BLaER1 treated with 17β-estradiol and CSF1 and Interleukin-3, amounts not matched to agents 10 nM and 100 nM (cell line): ENCODE data around the gene SPHK1.

Experiments
- H3K27ac ChIP-seq, 11 experiments: shearing (Covaris generic); formaldehyde crosslinking; 2 replicates each; pipeline ENCODE4 v1.8.1; 2022
- H3K27me3 ChIP-seq, 11 experiments: shearing (Covaris generic); formaldehyde crosslinking; 2 replicates each; pipeline ENCODE4 v1.8.1; 2022
- H3K36me3 ChIP-seq, 11 experiments: shearing (Covaris generic); formaldehyde crosslinking; 2 replicates each; pipeline ENCODE4 v1.8.1; 2022
- H3K4me1 ChIP-seq, 10 experiments: shearing (Covaris generic); formaldehyde crosslinking; 2 replicates each; pipeline ENCODE4 v1.8.1; 2022
- H3K4me2 ChIP-seq, 11 experiments: shearing (Covaris generic); formaldehyde crosslinking; 2 replicates each; pipeline ENCODE4 v1.8.1; 2022
- H3K4me3 ChIP-seq, 10 experiments: shearing (Covaris generic); formaldehyde crosslinking; 2 replicates each; pipeline ENCODE4 v1.8.1; 2022
- H3K9ac ChIP-seq, 11 experiments: shearing (Covaris generic); formaldehyde crosslinking; 2 replicates each; pipeline ENCODE4 v1.8.1; 2022
- H3K9me3 ChIP-seq, 11 experiments: shearing (Covaris generic); formaldehyde crosslinking; replicated peaks in 1 of 11; 2 replicates each; pipeline ENCODE4 v1.8.1; 2022
- H4K20me1 ChIP-seq, 11 experiments: shearing (Covaris generic); formaldehyde crosslinking; 2 replicates each; pipeline ENCODE4 v1.8.1; 2022
- Cebpa-rat ChIP-seq, 11 experiments: shearing (Covaris generic); IDR thresholded peaks; 2 replicates each; pipeline ENCODE4 v1.8.1; 2022

SPHK1 gene

GRCh38 chr17:76397687-76398522, 13.5 kb downstream of the SPHK1 start:
- peaks cover 91 to 100% (median 97%) of the 10 kb centered on the region in 11 experiments for H3K36me3 ChIP-seq

GRCh38 chr17:76398523-76399174, 14.2 kb downstream of the SPHK1 start:
- H3K27ac ChIP-seq = no peak overlapping the region

More at GRCh38 chr17:76397687-76398522, 13.5 kb downstream of the SPHK1 start:
- Histone ChIP-seq H3K27ac (no peak overlapping the region), H3K9ac (no peak overlapping the region), H4K20me1 (peaks cover 8 to 73% (median 29%) of the 10 kb centered on the region in 11 experiments; a peak in 18 of 22 replicates), H3K4me2 (no peak overlapping the region), H3K27me3 (no peaks in the 10 kb centered on the region), H3K4me3 (no peak overlapping the region), H3K4me1 (peaks cover 0 to 12% (median 0%) of the 10 kb centered on the region in 10 experiments; a peak in 3 of 20 replicates), H3K9me3 (no peaks in the 10 kb centered on the region)
- no peak for TF ChIP-seq Cebpa-rat (IDR thresholded peaks at IDR 0.05)

GRCh38 chr17:76399175-76400172, 15.1 kb downstream of the SPHK1 start:
- peaks cover 0 to 12% (median 0%) of the 10 kb centered on the region in 10 experiments; a peak in 3 of 20 replicates for H3K4me1 ChIP-seq
- H3K9me3 ChIP-seq = no peaks in the 10 kb centered on the region
- no peak overlapping the region for H3K9ac ChIP-seq
- H3K27me3 ChIP-seq = no peaks in the 10 kb centered on the region
- peaks cover 14 to 88% (median 37%) of the 10 kb centered on the region in 11 experiments; a peak in 18 of 22 replicates for H4K20me1 ChIP-seq
- no peak overlapping the region for H3K4me3 ChIP-seq
- H3K4me2 ChIP-seq = no peak overlapping the region
- H3K36me3 ChIP-seq = peaks cover 95 to 100% (median 98%) of the 10 kb centered on the region in 11 experiments
- H3K27ac ChIP-seq = no peak overlapping the region
- no peak for TF ChIP-seq Cebpa-rat (IDR thresholded peaks at IDR 0.05)

More at GRCh38 chr17:76398523-76399174, 14.2 kb downstream of the SPHK1 start:
- H3K9ac ChIP-seq = no peak overlapping the region
- peaks cover 0 to 12% (median 0%) of the 10 kb centered on the region in 10 experiments; a peak in 3 of 20 replicates for H3K4me1 ChIP-seq
- H3K4me3 ChIP-seq = no peak overlapping the region
- peaks cover 8 to 80% (median 32%) of the 10 kb centered on the region in 11 experiments; a peak in 18 of 22 replicates for H4K20me1 ChIP-seq
- H3K36me3 ChIP-seq = peaks cover 95 to 100% (median 98%) of the 10 kb centered on the region in 11 experiments
- TF ChIP-seq Cebpa-rat (IDR thresholded peaks at IDR 0.05) = no peak
- H3K27me3 ChIP-seq = no peaks in the 10 kb centered on the region
- no peaks in the 10 kb centered on the region for H3K9me3 ChIP-seq
- H3K4me2 ChIP-seq = no peak overlapping the region

DNA sequence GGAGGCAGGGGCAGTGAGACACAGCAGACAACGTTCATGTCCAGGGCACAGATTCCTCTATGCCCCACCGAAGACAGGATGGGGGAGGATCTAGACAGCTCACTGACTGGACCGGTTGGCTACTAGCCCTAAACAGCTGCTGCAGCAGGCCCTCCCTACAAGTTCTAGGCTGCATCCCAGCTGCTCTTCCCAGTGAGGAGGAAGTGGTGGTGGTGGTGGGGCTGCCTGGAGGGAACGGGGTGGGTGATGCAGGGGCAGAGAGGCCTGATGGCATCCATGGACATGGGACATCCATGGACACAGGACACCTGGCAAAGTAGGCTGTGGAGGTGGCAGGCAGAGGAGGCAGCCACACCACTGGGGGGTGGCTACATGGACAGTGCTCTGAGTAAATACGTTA, 18.3 kb downstream of the SPHK1 start:
- Histone ChIP-seq H3K4me1 (peaks cover 26 to 36% (median 29%) of the 10 kb centered on the region in 10 experiments), H3K4me2 (no peak overlapping the region), H3K9me3 (no peaks in the 10 kb centered on the region), H3K4me3 (no peak overlapping the region), H3K36me3 (peaks cover 72 to 79% (median 75%) of the 10 kb centered on the region in 11 experiments), H4K20me1 (peaks cover 45 to 98% (median 63%) of the 10 kb centered on the region in 11 experiments), H3K27me3 (no peaks in the 10 kb centered on the region), H3K27ac (no peak overlapping the region), H3K9ac (no peak overlapping the region)
- no peak for TF ChIP-seq Cebpa-rat (IDR thresholded peaks at IDR 0.05)

GRCh38 chr17:76404256-76404655, 19.8 kb downstream of the SPHK1 start:
- H3K27ac ChIP-seq = no peak overlapping the region
- TF ChIP-seq Cebpa-rat (IDR thresholded peaks at IDR 0.05) = no peak
- H3K36me3 ChIP-seq = peaks cover 60 to 64% (median 62%) of the 10 kb centered on the region in 11 experiments
- peaks cover 39 to 45% (median 41%) of the 10 kb centered on the region in 10 experiments for H3K4me1 ChIP-seq
- H3K4me3 ChIP-seq = no peak overlapping the region
- H4K20me1 ChIP-seq = peaks cover 50 to 98% (median 63%) of the 10 kb centered on the region in 11 experiments
- no peak overlapping the region for H3K9ac ChIP-seq
- H3K4me2 ChIP-seq = no peak overlapping the region
- no peaks in the 10 kb centered on the region for H3K9me3 ChIP-seq
- H3K27me3 ChIP-seq = no peaks in the 10 kb centered on the region

- no peak for TF ChIP-seq Cebpa-rat (IDR thresholded peaks at IDR 0.05)
- Histone ChIP-seq H3K4me1 (peaks cover 39 to 47% (median 43%) of the 10 kb centered on the region in 10 experiments), H3K36me3 (peaks cover 52 to 62% (median 57%) of the 10 kb centered on the region in 11 experiments), H3K9ac (peak overlapping the region in 3 of 11 experiments; percentile 25 to 57 (median 36); a peak in 3 of 22 replicates), H3K27ac (0 out of 22 replicates have a peak overlapping the region, but pooled peaks of 1 of the 11 experiments have one; percentile 19), H3K4me2 (peak overlapping the region; percentile 67 to 91 (median 87)), H3K4me3 (no peak overlapping the region), H4K20me1 (peaks cover 58 to 98% (median 68%) of the 10 kb centered on the region in 11 experiments), H3K27me3 (no peaks in the 10 kb centered on the region), H3K9me3 (no peaks in the 10 kb centered on the region)
Observed at GRCh38 chr17:76404976-76405563, 20.7 kb downstream of the SPHK1 start.

DNA sequence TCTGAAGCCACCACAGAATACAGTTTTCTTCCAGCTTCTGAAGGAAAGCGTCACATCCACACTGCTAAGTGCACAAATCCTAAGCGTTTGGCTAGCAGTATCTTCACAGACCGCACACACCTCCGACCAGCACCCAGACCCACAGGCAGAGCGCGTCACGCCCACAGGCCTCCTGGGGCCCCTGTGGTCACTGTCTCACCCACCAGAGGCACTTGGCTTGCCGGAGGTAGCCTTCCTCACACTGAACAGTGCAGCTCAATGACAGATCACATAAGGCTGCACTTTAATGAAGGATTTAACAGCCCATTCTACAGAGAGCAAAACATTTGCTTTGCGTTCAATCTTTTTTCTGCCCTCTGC, 21.2 kb downstream of the SPHK1 start:
- no peak for TF ChIP-seq Cebpa-rat (IDR thresholded peaks at IDR 0.05)
- Histone ChIP-seq H3K36me3 (peaks cover 48 to 62% (median 57%) of the 10 kb centered on the region in 11 experiments), H4K20me1 (peaks cover 58 to 98% (median 73%) of the 10 kb centered on the region in 11 experiments), H3K4me3 (no peak overlapping the region), H3K27me3 (no peaks in the 10 kb centered on the region), H3K9ac (peak overlapping the region in 7 of 11 experiments; percentile 21 to 57 (median 35); a peak in 10 of 22 replicates), H3K4me1 (peaks cover 39 to 47% (median 43%) of the 10 kb centered on the region in 10 experiments), H3K27ac (peak overlapping the region in 7 of 11 experiments; percentile 19 to 67 (median 57); a peak in 10 of 22 replicates), H3K9me3 (no peaks in the 10 kb centered on the region), H3K4me2 (peak overlapping the region; percentile 67 to 91 (median 87))
